Measurements from ENCODE around the gene C19orf38.

The C19orf38 gene

GRCh38 chr19:10817291-10818038 lies 30.8 kb upstream of the C19orf38 start:
- no peak for DNase-seq (ENCODE audit: low spot score)
- TF ChIP-seq CTCF (IDR thresholded peaks at IDR 0.05; ENCODE audit: extremely low read depth, missing control alignments), result no peak

DNA sequence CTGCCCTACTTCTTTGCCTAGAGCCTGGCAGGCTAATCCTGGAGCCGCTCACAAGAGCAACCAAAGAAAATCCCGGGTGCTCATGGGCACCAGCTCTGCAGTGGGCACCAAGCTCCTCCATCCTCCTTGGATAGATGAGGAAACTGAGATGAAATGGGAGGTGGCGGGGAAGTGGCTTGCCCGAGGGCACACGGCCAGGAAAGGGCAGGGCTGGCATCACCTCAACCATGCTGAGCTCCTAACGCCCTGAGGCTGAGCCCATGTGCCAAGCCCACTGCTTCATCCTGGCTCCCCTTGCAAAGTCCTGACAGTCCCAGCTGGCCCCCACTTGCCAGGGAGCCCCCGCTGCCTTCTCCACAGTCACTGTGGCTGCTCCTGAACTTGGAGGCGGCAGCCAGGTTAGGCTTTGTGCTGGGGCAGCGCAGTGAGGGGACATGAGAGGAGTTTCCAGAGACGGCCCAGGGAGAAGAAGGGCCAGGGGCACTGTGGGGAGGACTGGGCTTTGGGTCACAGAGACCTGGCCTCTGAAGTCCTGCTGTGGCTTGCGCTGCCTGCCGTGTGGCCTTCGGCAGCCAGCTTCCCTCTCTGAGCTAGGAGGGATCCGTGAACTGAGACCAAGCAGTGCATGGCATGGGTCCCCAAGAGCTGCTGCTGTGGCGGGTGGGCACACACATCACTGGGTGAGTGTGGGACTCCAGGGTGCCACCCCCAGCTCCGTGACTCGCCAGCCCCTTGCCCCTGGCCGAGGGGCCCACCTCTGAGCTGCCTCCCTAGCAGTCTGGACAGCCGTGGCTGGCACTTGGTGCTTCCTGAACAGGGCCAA lies 29.7 kb upstream of the C19orf38 start:
- TF ChIP-seq CTCF (IDR thresholded peaks at IDR 0.05; ENCODE audit: extremely low read depth, missing control alignments), result no peak
- DNase-seq (ENCODE audit: low spot score), result no peak

DNA sequence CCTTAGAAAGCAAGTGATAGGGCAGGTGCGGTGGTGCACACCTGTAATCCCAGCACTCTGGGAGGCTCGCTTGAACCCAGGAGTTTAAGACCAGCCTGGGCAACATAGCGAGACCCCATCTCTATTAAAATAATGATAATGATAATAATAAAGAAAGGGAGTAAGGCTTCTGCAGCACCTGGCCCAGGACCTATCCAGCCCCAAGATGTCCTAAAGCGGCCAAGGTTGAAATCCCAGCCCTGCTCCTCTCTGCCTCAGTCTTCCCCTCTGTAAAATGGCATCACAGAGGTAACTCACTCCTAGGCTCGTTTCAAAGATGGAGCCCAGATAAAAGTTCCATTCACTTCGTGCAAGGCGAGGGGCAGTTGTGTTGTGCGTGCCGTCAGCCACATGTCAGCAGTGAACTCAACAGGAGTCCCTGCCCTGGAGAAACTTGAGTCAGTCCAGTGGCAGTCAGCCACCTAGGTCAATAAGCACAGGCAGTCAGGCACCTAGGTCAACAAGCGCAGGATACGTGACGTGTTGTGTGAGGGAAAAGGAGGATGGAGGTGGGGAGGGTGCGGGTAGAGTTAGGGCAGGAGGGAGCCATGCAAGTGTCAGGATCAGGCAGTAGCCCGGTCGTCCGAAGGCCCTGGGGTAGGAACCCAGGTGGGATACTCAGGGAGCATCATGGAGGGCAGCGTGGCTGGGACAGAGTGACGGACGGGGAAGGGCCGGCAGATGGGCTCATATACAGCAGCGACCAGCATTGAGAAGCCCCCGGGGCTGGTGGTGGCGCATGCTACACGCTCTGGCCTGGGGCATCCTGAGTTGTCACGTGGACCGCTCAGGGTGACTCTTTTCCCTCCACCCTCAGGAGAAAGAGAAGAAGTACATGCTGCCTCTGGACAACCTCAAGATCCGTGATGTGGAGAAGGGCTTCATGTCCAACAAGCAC lies 28.8 kb upstream of the C19orf38 start:
- DNase-seq (ENCODE audit: low spot score), result no peak
- TF ChIP-seq CTCF (IDR thresholded peaks at IDR 0.05; ENCODE audit: extremely low read depth, missing control alignments), result no peak

GRCh38 chr19:10820173-10820572 lies 28.0 kb upstream of the C19orf38 start:
- TF ChIP-seq CTCF (IDR thresholded peaks at IDR 0.05; ENCODE audit: extremely low read depth, missing control alignments), result no peak
- DNase-seq (ENCODE audit: low spot score), result no peak

- TF ChIP-seq CTCF (IDR thresholded peaks at IDR 0.05; ENCODE audit: extremely low read depth, missing control alignments), result no peak
- DNase-seq (ENCODE audit: low spot score), result no peak
These were observed 24.5 kb upstream of the C19orf38 start for GRCh38 chr19:10823690-10824089.

DNA sequence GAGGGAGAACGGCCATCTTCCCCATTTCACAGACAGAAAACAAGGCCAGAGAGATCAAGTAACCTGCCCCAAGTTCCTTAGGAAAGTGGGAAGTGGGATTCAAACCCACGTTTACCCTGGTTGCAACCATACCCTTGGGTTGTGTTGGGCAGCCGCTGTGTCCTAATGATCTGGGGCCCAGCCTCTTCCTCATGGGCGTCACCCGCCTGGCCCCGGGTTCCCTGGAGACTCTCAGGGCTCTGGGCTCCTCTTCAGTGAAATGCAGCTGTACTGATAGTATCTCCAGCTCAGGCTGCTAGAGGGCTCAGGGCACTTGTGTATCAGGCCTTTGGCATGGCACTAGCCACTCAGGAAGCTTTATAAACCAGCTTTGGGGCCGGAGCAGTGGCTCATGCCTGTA lies 22.0 kb upstream of the C19orf38 start:
- no peak for DNase-seq (ENCODE audit: low spot score)
- no peak for TF ChIP-seq CTCF (IDR thresholded peaks at IDR 0.05; ENCODE audit: extremely low read depth, missing control alignments)

All from GM20000 (cell line).